ENCODE data around the gene PATZ1.
A peak's percentile ranks its signal among the peaks of the same experiment; 100 is the strongest.

PATZ1 gene

DNA sequence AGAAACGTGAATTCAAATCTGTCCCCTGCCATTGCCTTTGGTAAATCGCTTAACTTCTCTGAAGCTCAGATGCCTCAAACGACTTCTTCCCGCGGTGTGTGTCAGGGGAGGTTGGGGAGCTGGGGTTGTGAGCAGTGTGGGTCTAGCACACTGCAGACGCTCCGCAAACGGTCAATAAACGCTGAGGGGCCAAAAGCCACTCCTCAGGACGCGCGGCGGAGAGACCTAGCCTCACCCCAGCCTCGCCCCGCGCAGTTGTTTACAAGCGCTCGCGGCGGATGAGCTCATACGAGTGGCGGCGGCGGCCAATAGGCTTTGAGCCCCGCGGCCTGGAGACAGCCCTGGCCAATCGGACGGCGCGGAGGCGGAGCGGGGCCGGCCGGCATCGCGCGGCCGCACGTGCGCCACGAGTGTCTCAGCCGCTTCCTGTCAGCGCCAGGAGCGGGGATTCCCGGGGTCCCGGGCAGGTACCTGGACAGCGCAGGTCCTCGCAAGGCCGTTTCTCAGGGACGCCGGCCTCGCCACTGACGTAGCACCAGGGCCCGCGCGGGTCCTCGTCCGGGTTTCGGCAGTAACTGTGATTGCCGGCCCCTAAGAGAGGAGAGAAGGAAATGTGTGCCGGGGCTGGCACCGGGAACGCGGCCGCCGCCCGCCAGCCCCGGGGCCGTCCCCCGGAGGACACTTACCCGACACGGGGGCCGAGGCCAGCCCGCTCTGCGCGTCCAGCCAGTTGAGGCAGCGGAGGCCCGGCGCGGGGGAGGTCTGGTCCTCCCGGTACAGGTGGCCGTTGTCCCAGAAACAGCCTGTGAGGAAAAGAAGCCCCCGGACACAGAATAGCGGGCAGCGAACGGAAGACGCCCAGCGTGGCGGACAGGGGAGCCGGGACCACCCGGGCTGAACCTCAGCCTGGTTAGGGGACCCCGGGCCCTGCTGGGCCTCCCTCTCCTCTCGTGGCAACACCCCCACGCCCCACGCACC is 55.4 kb downstream of the PATZ1 start:
- TF ChIP-seq, protein P1, sequence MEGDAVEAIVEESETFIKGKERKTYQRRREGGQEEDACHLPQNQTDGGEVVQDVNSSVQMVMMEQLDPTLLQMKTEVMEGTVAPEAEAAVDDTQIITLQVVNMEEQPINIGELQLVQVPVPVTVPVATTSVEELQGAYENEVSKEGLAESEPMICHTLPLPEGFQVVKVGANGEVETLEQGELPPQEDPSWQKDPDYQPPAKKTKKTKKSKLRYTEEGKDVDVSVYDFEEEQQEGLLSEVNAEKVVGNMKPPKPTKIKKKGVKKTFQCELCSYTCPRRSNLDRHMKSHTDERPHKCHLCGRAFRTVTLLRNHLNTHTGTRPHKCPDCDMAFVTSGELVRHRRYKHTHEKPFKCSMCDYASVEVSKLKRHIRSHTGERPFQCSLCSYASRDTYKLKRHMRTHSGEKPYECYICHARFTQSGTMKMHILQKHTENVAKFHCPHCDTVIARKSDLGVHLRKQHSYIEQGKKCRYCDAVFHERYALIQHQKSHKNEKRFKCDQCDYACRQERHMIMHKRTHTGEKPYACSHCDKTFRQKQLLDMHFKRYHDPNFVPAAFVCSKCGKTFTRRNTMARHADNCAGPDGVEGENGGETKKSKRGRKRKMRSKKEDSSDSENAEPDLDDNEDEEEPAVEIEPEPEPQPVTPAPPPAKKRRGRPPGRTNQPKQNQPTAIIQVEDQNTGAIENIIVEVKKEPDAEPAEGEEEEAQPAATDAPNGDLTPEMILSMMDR (IDR thresholded peaks at IDR 0.05; ENCODE audit: extremely low read depth, missing control alignments) = no peak
- DNase-seq (ENCODE audit: low spot score) = peak; percentile 95

DNA sequence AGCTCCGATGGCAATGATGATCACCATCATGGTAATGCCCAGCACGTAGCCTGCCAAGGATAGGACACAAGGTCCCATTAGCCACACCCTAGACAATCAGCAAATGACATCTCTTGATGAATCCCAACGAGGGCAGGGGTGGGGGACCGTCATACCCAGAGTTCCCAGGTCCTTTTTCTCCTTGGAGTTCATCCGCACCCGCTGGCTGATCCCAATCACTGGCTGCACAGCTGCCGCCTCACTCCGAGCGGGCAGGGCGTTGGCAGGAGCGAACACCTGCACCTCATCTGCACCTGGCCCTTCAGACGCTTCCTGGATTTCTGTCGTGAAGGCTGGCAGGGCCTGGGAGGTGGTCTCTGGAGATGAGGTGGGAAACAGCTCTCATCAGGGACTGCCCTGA is 56.8 kb downstream of the PATZ1 start:
- TF ChIP-seq, protein P1 (IDR thresholded peaks at IDR 0.05; ENCODE audit: extremely low read depth, missing control alignments) = no peak
- DNase-seq (ENCODE audit: low spot score) = no peak

DNA sequence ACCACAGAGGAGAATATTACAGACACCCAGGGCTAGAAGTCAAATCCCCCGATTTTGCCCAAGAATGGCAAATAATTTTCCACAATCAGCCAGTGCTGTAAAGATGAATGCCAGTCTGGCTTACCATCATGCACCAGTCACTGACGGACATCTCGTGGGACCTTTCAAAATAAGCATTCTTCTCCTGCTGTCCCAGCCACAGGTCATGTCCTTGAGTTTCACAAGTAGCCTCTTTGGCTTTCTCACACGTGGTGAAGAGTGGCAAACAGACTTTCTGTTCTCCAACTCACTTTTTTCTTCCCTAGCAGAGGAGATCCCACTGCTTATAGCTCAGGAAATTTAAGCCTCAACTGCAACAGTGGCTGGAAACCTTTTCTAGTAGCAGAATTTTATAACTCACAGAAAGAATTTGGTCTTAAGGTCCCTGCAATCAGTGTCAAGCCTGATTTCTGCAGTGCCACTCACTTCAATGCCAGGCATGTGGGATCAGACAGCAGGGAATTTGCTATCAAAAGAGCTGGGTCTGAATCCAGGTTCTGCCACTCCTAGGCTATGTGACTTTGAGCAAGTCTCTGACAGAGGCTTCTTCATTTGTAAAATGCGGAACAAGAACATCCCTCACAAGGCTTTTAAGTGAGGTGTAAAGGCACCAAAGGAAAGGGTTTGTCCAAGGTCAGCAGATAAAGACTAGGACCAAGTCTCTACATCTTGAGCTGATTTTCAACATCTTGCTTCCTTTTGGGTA is 57.5 kb downstream of the PATZ1 start:
- TF ChIP-seq, protein P1 (IDR thresholded peaks at IDR 0.05; ENCODE audit: extremely low read depth, missing control alignments) = no peak
- DNase-seq (ENCODE audit: low spot score) = no peak

DNA sequence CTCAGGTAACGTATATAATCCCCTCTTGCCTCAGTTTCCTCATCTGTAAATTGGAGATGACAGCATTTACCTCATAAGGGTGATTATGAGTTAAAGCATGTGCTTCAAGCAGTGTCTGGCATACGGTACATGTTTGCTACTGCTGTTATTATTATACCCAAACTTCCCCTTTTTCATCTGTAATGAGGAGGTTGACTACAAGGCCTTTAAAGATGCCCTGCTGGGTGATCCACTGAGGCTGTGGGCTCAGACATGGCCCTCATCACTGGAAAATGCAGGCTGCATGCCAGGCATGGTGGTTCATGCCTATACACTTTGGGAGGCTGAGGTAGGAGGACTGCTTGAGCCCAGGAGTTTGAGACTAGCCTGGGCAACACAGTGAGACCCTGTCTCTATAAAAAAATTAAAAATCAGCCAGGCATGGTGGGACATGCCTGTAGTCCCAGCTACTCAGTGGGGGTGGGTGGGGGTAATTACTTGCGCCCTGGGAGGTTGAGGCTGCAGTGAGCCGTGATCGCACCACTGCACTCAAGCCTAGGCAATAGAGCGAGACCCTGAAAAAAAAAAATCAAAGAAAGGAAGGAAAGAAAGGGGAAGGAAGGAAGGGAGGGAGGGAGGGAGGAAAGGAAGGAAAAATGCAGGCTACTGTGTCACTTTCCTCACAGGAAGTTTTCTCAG is 58.2 kb downstream of the PATZ1 start:
- no peak for DNase-seq (ENCODE audit: low spot score)
- TF ChIP-seq, protein P1 (IDR thresholded peaks at IDR 0.05; ENCODE audit: extremely low read depth, missing control alignments) = no peak

DNA sequence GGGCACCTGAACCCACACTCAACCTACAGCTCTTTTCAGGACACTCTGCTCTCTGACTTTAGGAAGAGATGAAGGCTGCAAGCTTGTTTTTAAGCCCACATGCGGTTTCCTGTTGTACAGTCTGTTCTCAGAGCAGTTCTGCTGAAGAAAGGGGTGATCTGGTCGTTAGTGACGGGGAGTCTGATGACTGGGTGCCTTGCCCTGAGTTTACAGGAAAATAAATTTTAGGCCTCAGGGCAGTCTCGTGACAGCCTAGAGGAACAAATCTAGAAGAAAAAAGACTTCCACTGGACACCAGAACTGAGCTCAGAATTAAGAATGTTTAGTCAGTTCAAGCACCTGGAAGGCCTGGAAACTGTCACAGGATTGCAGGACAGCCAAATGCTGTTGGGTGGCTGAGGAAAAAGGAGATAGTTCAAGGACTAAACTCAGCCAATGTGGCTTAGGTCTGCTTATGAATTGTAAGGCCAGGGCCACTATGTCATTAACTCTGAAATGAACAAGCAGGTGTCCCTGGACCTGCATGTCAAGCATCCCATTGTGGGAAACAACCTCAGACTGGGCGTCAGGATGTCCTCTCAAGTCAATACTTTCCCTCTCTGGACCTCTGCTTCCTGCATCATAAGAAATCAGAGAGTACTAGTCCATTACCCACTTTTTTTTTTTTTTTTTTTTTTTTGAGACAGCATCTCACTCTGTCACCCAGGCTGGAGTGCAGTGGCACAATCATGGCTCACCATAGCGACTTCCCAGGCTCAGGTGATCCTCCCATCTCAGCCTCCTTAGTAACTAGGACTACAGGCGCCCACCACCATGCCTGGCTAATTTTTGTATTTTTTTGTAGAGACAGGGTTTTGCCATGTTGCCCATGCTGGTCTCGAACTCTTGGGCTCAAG is 59.5 kb downstream of the PATZ1 start:
- no peak for DNase-seq (ENCODE audit: low spot score)
- TF ChIP-seq, protein P1 (IDR thresholded peaks at IDR 0.05; ENCODE audit: extremely low read depth, missing control alignments) = no peak

GRCh38 chr22:31284281-31285155 is 61.6 kb downstream of the PATZ1 start:
- TF ChIP-seq, protein P1 (IDR thresholded peaks at IDR 0.05; ENCODE audit: extremely low read depth, missing control alignments) = no peak
- DNase-seq (ENCODE audit: low spot score) = no peak

Data from GM20000 (cell line).